Measurements from ENCODE around the gene CTTNBP2NL. TPM values are rescaled to one million over a fixed set of nuclear protein-coding genes. Genes with fewer than 3 reads are reported as not detected.

CTTNBP2NL gene
- polyA plus RNA-seq, 4 donors: 3.8 to 27.5 (median 6.6) TPM

DNA sequence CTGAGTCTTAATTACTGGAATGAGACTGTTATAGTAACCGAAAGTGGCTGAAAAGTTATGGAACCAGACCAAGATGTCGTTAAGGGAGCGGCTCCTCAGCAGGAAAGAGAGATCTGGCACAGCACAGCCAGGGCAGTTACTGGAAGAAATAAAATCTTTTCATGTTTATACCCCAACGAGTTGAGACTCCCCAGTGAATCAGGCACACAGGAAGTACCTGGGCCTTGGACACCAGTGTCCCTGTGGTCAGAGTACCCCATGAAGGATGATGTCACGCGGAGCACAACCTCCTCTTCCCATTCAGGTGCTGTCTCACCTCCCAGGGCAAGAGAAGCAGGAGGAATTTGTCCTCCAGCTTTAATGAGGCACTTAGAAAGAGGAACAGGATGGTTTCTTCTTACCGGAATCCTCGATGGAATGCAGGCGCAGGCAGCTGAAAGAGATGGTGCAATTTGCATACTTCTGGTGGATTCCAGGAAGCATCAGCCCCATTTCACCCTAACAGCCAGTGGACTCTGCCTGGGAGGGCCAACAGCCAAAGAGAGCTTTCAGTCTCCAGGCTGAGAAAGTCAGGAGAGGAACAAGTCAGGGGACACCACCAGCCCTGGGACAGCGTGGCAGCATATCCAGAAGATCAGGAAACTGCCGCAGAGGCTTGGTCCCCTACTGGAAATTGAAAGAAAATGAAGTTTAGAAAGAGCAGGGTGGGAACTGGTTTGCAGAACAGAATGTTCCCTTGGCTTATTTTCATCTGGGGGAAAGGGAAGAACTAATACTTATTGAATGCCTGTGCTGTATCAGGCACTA is 35.9 kb upstream of the CTTNBP2NL start:
- WGBS, 3 donors: 24 to 35% (median 32%) methylated on average over 11 of the region's 11 CpGs
- Histone ChIP-seq H3K9me3 (ENCODE audit: control insufficient read depth in 2 of 2, insufficient read depth in 1 of 2, low read depth in 1 of 2, low read length in 1 of 2) (no peaks in the 10 kb centered on the region), H3K27me3 (ENCODE audit: control insufficient read depth in 3 of 3, insufficient read depth in 3 of 3, low read length in 3 of 3) (peaks cover 0 to 2% (median 0%) of the 10 kb centered on the region in 3 donors), H3K4me1 (ENCODE audit: control insufficient read depth in 3 of 3, insufficient read depth in 2 of 3, low read depth in 1 of 3, low read length in 2 of 3) (peaks cover 0 to 11% (median 5%) of the 10 kb centered on the region in 3 donors), H3K36me3 (ENCODE audit: control insufficient read depth in 3 of 3, insufficient read depth in 2 of 3, low read depth in 1 of 3, low read length in 3 of 3) (no peaks in the 10 kb centered on the region), H3K4me3 (ENCODE audit: low read depth in 1 of 3, low read length in 3 of 3) (no peak overlapping the region), H3K27ac (ENCODE audit: low read depth in 1 of 3, low read length in 2 of 3) (peak overlapping the region in 2 of 3 donors; percentile 17 to 96)
- FAIRE-seq (no peak), DNase-seq (peak; percentile 31 to 60)

DNA sequence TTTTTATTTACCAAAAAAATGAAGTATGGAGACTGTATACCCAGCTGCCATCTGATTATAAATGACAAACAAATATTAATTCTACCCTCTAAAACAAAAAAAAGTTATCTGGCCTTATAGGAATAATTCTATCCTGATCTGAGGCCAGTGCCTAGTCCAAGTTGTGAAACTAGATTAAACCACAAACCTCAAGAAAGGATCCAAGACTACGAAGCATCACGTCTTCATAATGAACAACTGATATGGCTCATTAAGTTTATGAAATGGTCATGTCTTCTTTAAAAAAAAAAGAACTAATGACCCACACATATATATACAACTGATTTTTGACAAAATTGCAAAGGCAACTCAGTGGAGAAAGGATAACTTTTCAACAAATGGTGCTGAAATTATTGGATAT is 32.4 kb upstream of the CTTNBP2NL start:
- Histone ChIP-seq H3K4me1 (ENCODE audit: control insufficient read depth in 3 of 3, insufficient read depth in 2 of 3, low read depth in 1 of 3, low read length in 2 of 3) (peaks cover 0 to 7% (median 5%) of the 10 kb centered on the region in 3 donors), H3K27ac (ENCODE audit: low read depth in 1 of 3, low read length in 2 of 3) (no peak overlapping the region), H3K9me3 (ENCODE audit: control insufficient read depth in 2 of 2, insufficient read depth in 1 of 2, low read depth in 1 of 2, low read length in 1 of 2) (no peaks in the 10 kb centered on the region), H3K27me3 (ENCODE audit: control insufficient read depth in 3 of 3, insufficient read depth in 3 of 3, low read length in 3 of 3) (no peaks in the 10 kb centered on the region), H3K4me3 (ENCODE audit: low read depth in 1 of 3, low read length in 3 of 3) (no peak overlapping the region), H3K36me3 (ENCODE audit: control insufficient read depth in 3 of 3, insufficient read depth in 2 of 3, low read depth in 1 of 3, low read length in 3 of 3) (no peaks in the 10 kb centered on the region)
- WGBS, 3 donors: 82 to 86% (median 85%) methylated on average over 2 of the region's 2 CpGs
- FAIRE-seq: no peak
- DNase-seq: no peak

DNA sequence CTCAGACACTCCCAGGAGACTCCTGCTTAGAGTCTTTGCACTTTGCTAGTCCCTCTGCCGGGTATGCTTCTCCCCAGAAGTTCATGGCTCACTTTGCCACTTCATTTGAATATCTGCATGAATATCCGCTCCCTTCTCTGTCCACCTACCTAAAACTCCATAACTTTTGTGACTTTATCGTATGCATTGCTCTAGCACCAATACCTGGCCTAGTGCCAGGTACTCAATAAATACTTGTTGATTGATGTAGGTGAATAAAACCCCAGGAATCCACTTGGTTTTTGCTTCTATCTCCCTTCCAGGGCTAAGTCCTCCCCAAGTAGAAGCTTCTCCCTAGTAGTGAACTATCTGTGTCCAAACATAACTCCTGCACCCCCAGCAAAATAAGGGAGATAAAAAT is 27.8 kb upstream of the CTTNBP2NL start:
- H3K4me3 ChIP-seq (ENCODE audit: low read depth in 1 of 3, low read length in 3 of 3): no peak overlapping the region
- no peaks in the 10 kb centered on the region for H3K27me3 ChIP-seq (ENCODE audit: control insufficient read depth in 3 of 3, insufficient read depth in 3 of 3, low read length in 3 of 3)
- DNase-seq: no peak
- no peaks in the 10 kb centered on the region for H3K4me1 ChIP-seq (ENCODE audit: control insufficient read depth in 3 of 3, insufficient read depth in 2 of 3, low read depth in 1 of 3, low read length in 2 of 3)
- no peaks in the 10 kb centered on the region for H3K36me3 ChIP-seq (ENCODE audit: control insufficient read depth in 3 of 3, insufficient read depth in 2 of 3, low read depth in 1 of 3, low read length in 3 of 3)
- no peaks in the 10 kb centered on the region for H3K9me3 ChIP-seq (ENCODE audit: control insufficient read depth in 2 of 2, insufficient read depth in 1 of 2, low read depth in 1 of 2, low read length in 1 of 2)
- no peak overlapping the region for H3K27ac ChIP-seq (ENCODE audit: low read depth in 1 of 3, low read length in 2 of 3)
- no peak for FAIRE-seq
- WGBS, 3 donors: 54 to 77% (median 59%) methylated on average over 3 of the region's 3 CpGs

DNA sequence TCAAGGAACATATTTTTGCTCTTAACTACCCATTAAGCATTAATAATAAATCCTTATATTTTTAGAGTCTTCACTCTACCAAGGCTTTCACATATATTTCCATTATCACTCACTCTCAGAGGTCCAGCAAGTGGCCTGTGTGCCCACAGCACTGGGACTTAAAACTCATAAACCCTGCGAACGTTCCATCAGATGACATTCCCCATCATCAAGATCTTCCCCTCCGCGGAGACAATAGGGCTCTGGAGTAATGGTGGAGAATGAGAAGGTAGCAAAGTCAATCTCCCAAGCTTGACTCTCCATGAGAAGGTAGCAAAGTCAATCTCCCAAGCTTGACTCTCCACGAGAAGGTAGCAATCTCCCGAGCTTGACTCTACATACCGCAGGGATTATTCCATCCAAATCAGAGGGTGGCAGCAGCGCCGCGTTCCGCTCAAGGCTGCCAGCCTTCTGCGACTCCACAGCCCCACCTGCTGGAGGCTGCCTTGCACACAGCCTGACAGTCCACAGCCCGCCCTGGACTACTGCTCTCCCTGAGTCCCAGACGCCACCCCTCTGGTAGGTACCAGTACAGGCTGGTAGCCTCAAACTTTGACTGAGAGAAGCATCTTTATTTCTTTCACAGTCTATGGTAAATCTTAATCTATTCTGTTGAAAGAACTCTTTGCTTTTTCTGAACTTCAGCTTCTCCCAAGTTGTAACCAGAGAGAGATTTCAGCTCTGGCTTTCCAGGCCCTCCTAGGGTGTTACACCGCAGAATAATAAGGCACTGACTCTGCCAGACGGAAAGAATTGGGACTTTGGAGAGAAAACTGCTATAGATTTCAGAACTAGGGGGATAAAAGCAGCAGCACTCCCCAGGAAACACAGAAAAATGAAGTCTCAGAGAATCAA is 26.4 kb upstream of the CTTNBP2NL start:
- Histone ChIP-seq H3K27me3 (ENCODE audit: control insufficient read depth in 3 of 3, insufficient read depth in 3 of 3, low read length in 3 of 3) (peaks cover 0 to 4% (median 0%) of the 10 kb centered on the region in 3 donors), H3K9me3 (ENCODE audit: control insufficient read depth in 2 of 2, insufficient read depth in 1 of 2, low read depth in 1 of 2, low read length in 1 of 2) (no peaks in the 10 kb centered on the region), H3K4me3 (ENCODE audit: low read depth in 1 of 3, low read length in 3 of 3) (no peak overlapping the region), H3K27ac (ENCODE audit: low read depth in 1 of 3, low read length in 2 of 3) (no peak overlapping the region), H3K36me3 (ENCODE audit: control insufficient read depth in 3 of 3, insufficient read depth in 2 of 3, low read depth in 1 of 3, low read length in 3 of 3) (no peaks in the 10 kb centered on the region), H3K4me1 (ENCODE audit: control insufficient read depth in 3 of 3, insufficient read depth in 2 of 3, low read depth in 1 of 3, low read length in 2 of 3) (no peaks in the 10 kb centered on the region)
- FAIRE-seq (no peak), DNase-seq (peak; percentile 83 to 91)
- WGBS, 3 donors: 16 to 24% (median 22%) methylated on average over 15 to 16 of the region's 16 CpGs

DNA sequence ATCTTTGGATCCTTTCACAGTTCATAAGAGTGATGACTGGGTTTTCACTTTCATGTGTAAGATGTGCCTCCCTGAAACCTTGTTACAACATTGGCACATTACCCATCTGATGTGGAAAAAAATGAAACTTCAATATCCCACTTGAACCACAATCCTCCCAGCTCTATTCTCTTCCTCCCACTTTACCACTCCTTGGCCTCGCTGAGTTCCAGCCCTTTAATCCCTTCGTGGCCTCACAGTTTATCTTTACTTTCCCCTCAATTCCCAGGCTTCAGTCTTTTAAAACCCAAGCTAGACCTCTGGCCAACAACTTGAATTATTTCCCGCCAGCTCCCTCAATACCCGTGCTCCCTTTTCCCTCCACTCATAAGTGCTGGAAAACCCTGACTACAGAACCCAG is 25.0 kb upstream of the CTTNBP2NL start:
- DNase-seq: no peak
- Histone ChIP-seq H3K27ac (ENCODE audit: low read depth in 1 of 3, low read length in 2 of 3) (no peak overlapping the region), H3K4me3 (ENCODE audit: low read depth in 1 of 3, low read length in 3 of 3) (no peak overlapping the region), H3K9me3 (ENCODE audit: control insufficient read depth in 2 of 2, insufficient read depth in 1 of 2, low read depth in 1 of 2, low read length in 1 of 2) (no peaks in the 10 kb centered on the region), H3K27me3 (ENCODE audit: control insufficient read depth in 3 of 3, insufficient read depth in 3 of 3, low read length in 3 of 3) (peaks cover 0 to 4% (median 0%) of the 10 kb centered on the region in 3 donors), H3K36me3 (ENCODE audit: control insufficient read depth in 3 of 3, insufficient read depth in 2 of 3, low read depth in 1 of 3, low read length in 3 of 3) (no peaks in the 10 kb centered on the region), H3K4me1 (ENCODE audit: control insufficient read depth in 3 of 3, insufficient read depth in 2 of 3, low read depth in 1 of 3, low read length in 2 of 3) (no peaks in the 10 kb centered on the region)
- WGBS, 3 donors: 52 to 56% (median 54%) methylated on average over 4 of the region's 4 CpGs
- FAIRE-seq: no peak

DNA sequence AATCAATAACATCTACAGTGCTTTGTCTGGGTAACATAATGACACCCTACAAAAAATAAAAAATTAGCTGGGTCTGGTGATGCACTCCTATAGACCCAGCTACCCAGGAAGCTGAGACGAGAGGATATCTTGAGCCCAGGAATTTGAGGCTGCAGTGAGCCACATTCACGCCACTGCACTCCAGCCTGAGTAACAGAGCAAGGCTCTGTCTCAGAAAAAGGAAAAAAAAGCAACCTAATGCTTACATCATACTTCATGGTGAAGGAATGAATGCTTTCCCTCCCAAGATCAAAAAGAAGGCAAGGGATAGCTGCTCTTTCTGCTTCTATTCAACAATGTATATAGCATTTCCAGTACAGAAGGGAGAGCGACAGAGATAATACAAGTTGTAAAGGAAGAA is 24.2 kb upstream of the CTTNBP2NL start:
- Histone ChIP-seq H3K4me1 (ENCODE audit: control insufficient read depth in 3 of 3, insufficient read depth in 2 of 3, low read depth in 1 of 3, low read length in 2 of 3) (no peaks in the 10 kb centered on the region), H3K9me3 (ENCODE audit: control insufficient read depth in 2 of 2, insufficient read depth in 1 of 2, low read depth in 1 of 2, low read length in 1 of 2) (no peaks in the 10 kb centered on the region), H3K27me3 (ENCODE audit: control insufficient read depth in 3 of 3, insufficient read depth in 3 of 3, low read length in 3 of 3) (peaks cover 0 to 4% (median 0%) of the 10 kb centered on the region in 3 donors), H3K36me3 (ENCODE audit: control insufficient read depth in 3 of 3, insufficient read depth in 2 of 3, low read depth in 1 of 3, low read length in 3 of 3) (no peaks in the 10 kb centered on the region), H3K27ac (ENCODE audit: low read depth in 1 of 3, low read length in 2 of 3) (no peak overlapping the region), H3K4me3 (ENCODE audit: low read depth in 1 of 3, low read length in 3 of 3) (no peak overlapping the region)
- WGBS, 3 donors: 83 to 94% (median 88%) methylated on average over 3 of the region's 3 CpGs
- DNase-seq (no peak), FAIRE-seq (no peak)

DNA sequence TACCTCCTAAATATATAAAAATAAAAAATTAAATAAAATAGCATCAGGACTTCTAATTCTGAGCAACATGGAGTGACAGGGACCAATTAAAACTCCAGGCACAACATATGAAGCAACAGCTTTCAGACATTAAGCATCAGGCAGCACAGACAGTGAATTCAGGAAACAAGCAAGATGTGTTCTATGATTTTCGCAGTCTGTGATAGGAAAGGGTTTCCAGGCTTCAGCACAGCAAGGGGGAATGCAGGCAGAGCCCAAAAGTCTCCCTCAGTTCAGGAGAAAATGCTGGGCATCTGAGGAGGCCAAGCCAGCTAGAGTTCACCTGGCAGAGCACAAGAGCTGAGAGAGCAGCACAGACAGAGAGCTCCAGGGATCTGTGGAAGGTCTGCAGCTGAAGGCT is 22.2 kb upstream of the CTTNBP2NL start:
- DNase-seq (no peak), FAIRE-seq (no peak)
- WGBS, 3 donors: 67 to 87% (median 80%) methylated on average over 1 of the region's 1 CpG
- Histone ChIP-seq H3K27me3 (ENCODE audit: control insufficient read depth in 3 of 3, insufficient read depth in 3 of 3, low read length in 3 of 3) (peaks cover 0 to 4% (median 0%) of the 10 kb centered on the region in 3 donors), H3K9me3 (ENCODE audit: control insufficient read depth in 2 of 2, insufficient read depth in 1 of 2, low read depth in 1 of 2, low read length in 1 of 2) (no peaks in the 10 kb centered on the region), H3K36me3 (ENCODE audit: control insufficient read depth in 3 of 3, insufficient read depth in 2 of 3, low read depth in 1 of 3, low read length in 3 of 3) (no peaks in the 10 kb centered on the region), H3K4me1 (ENCODE audit: control insufficient read depth in 3 of 3, insufficient read depth in 2 of 3, low read depth in 1 of 3, low read length in 2 of 3) (no peaks in the 10 kb centered on the region), H3K4me3 (ENCODE audit: low read depth in 1 of 3, low read length in 3 of 3) (no peak overlapping the region), H3K27ac (ENCODE audit: low read depth in 1 of 3, low read length in 2 of 3) (no peak overlapping the region)

DNA sequence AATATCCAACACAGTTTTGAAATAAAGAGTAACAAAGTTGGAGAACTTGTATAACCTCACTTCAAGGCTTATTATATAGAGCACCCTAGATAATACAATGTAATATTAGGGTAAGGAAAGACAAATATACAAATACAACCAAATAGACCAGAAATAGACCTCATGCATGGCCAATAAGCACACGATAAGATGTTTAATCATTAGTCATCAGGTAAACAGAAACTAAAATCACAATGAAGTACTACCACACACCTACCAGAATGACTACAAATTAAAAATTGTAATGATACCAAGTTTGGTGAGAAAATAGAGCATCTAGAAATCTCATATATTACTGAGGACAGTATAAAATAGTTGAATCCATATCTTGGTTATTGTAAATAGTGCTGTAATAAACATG is 20.3 kb upstream of the CTTNBP2NL start:
- DNase-seq: no peak
- H3K27me3 ChIP-seq (ENCODE audit: control insufficient read depth in 3 of 3, insufficient read depth in 3 of 3, low read length in 3 of 3): peaks cover 0 to 4% (median 0%) of the 10 kb centered on the region in 3 donors
- no peak overlapping the region for H3K27ac ChIP-seq (ENCODE audit: low read depth in 1 of 3, low read length in 2 of 3)
- no peaks in the 10 kb centered on the region for H3K9me3 ChIP-seq (ENCODE audit: control insufficient read depth in 2 of 2, insufficient read depth in 1 of 2, low read depth in 1 of 2, low read length in 1 of 2)
- 2 to 46% (median 22%) methylated on average over 1 of the region's 1 CpG for WGBS, 3 donors
- no peaks in the 10 kb centered on the region for H3K36me3 ChIP-seq (ENCODE audit: control insufficient read depth in 3 of 3, insufficient read depth in 2 of 3, low read depth in 1 of 3, low read length in 3 of 3)
- H3K4me1 ChIP-seq (ENCODE audit: control insufficient read depth in 3 of 3, insufficient read depth in 2 of 3, low read depth in 1 of 3, low read length in 2 of 3): no peaks in the 10 kb centered on the region
- no peak overlapping the region for H3K4me3 ChIP-seq (ENCODE audit: low read depth in 1 of 3, low read length in 3 of 3)
- FAIRE-seq: no peak

Measured in small intestine (tissue), 7 donors.